Measurements from ENCODE around the gene SMIM29.
A peak's percentile ranks its signal among the peaks of the same experiment; 100 is the strongest.

Gene SMIM29

GRCh38 chr6:34223381-34223955, 25.3 kb downstream of the SMIM29 start:
- Histone ChIP-seq H2AFZ (ENCODE audit: insufficient read depth, low read length, poor library complexity) (peak overlapping the region; percentile 88), H3K9me3 (ENCODE audit: insufficient read depth, low read depth, low read length) (peaks cover 2% of the 10 kb centered on the region), H3K79me1 (ENCODE audit: low read length) (peaks cover 18% of the 10 kb centered on the region), H3K4me3 (ENCODE audit: low read depth, low read length) (peak overlapping the region; percentile 37), H4K8ac (ENCODE audit: low read depth, low read length) (peak overlapping the region; percentile 91), H3K4me2 (ENCODE audit: low read length) (peak overlapping the region; percentile 47), H3K27me3 (ENCODE audit: insufficient read depth, low read length) (no peaks in the 10 kb centered on the region), H3K79me2 (ENCODE audit: control insufficient read depth, insufficient read depth, low read length, poor library complexity) (peaks cover 2% of the 10 kb centered on the region), H3K4me1 (ENCODE audit: control insufficient read depth in 1 of 2, insufficient read depth in 2 of 2, low read length in 2 of 2) (peaks cover 24 to 27% of the 10 kb centered on the region in 2 experiments), H3K14ac (ENCODE audit: low read length) (peak overlapping the region; percentile 58), H3K18ac (ENCODE audit: low read length) (peak overlapping the region; percentile 70), H3K23ac (ENCODE audit: low read length) (no peak overlapping the region), H3K27ac (ENCODE audit: low read depth, low read length) (peak overlapping the region; percentile 25), H2BK120ac (ENCODE audit: insufficient read depth, low read length, poor library complexity) (peak overlapping the region; percentile 35), H4K12ac (ENCODE audit: low read depth, low read length) (peak overlapping the region; percentile 36), H4K91ac (ENCODE audit: low read depth, low read length) (peak overlapping the region; percentile 49), H2BK5ac (ENCODE audit: low read depth, low read length, poor library complexity) (no peak overlapping the region), H3K36me3 (ENCODE audit: control insufficient read depth in 1 of 2, insufficient read depth in 2 of 2, low read length in 2 of 2) (no peaks in the 10 kb centered on the region), H2BK12ac (ENCODE audit: low read length) (peak overlapping the region; percentile 44), H2AK5ac (ENCODE audit: low read length) (no peak overlapping the region), H3K9ac (ENCODE audit: low read length) (no peak overlapping the region), H3K4ac (ENCODE audit: low read depth, low read length) (no peak overlapping the region)
- peak; percentile 50 to 79 for DNase-seq
- no CpG with 5 or more reads among the region's 16 CpGs for WGBS (ENCODE audit: extremely low coverage, insufficient coverage, insufficient read length)

GRCh38 chr6:34218691-34219090, 30.1 kb downstream of the SMIM29 start:
- Histone ChIP-seq H3K4me1 (ENCODE audit: control insufficient read depth in 1 of 2, insufficient read depth in 2 of 2, low read length in 2 of 2) (peaks cover 5 to 6% of the 10 kb centered on the region in 2 experiments), H3K9me3 (ENCODE audit: insufficient read depth, low read depth, low read length) (no peaks in the 10 kb centered on the region), H4K91ac (ENCODE audit: low read depth, low read length) (no peak overlapping the region), H3K27ac (ENCODE audit: low read depth, low read length) (no peak overlapping the region), H3K4me2 (ENCODE audit: low read length) (no peak overlapping the region), H2BK5ac (ENCODE audit: low read depth, low read length, poor library complexity) (no peak overlapping the region), H3K4me3 (ENCODE audit: low read depth, low read length) (no peak overlapping the region), H3K18ac (ENCODE audit: low read length) (no peak overlapping the region), H2AK5ac (ENCODE audit: low read length) (no peak overlapping the region), H3K4ac (ENCODE audit: low read depth, low read length) (no peak overlapping the region), H2AFZ (ENCODE audit: insufficient read depth, low read length, poor library complexity) (no peak overlapping the region), H3K23ac (ENCODE audit: low read length) (no peak overlapping the region), H4K12ac (ENCODE audit: low read depth, low read length) (no peak overlapping the region), H3K36me3 (ENCODE audit: control insufficient read depth in 1 of 2, insufficient read depth in 2 of 2, low read length in 2 of 2) (no peaks in the 10 kb centered on the region), H3K27me3 (ENCODE audit: insufficient read depth, low read length) (no peaks in the 10 kb centered on the region), H3K14ac (ENCODE audit: low read length) (no peak overlapping the region), H3K9ac (ENCODE audit: low read length) (no peak overlapping the region), H3K79me1 (ENCODE audit: low read length) (peaks cover 3% of the 10 kb centered on the region), H2BK12ac (ENCODE audit: low read length) (no peak overlapping the region), H2BK120ac (ENCODE audit: insufficient read depth, low read length, poor library complexity) (no peak overlapping the region), H4K8ac (ENCODE audit: low read depth, low read length) (no peak overlapping the region), H3K79me2 (ENCODE audit: control insufficient read depth, insufficient read depth, low read length, poor library complexity) (no peaks in the 10 kb centered on the region)
- no peak for DNase-seq
- no CpG with 5 or more reads among the region's 2 CpGs for WGBS (ENCODE audit: extremely low coverage, insufficient coverage, insufficient read length)

GRCh38 chr6:34213772-34214171, 35.0 kb downstream of the SMIM29 start:
- no peaks in the 10 kb centered on the region for H3K9me3 ChIP-seq (ENCODE audit: insufficient read depth, low read depth, low read length)
- no peaks in the 10 kb centered on the region for H3K4me1 ChIP-seq (ENCODE audit: control insufficient read depth in 1 of 2, insufficient read depth in 2 of 2, low read length in 2 of 2)

GRCh38 chr6:34207695-34208443, 40.9 kb downstream of the SMIM29 start:
- H3K14ac ChIP-seq (ENCODE audit: low read length), result no peak overlapping the region
- no peak overlapping the region for H4K8ac ChIP-seq (ENCODE audit: low read depth, low read length)
- no peak overlapping the region for H2BK120ac ChIP-seq (ENCODE audit: insufficient read depth, low read length, poor library complexity)
- H4K12ac ChIP-seq (ENCODE audit: low read depth, low read length), result no peak overlapping the region
- no peak overlapping the region for H3K4me2 ChIP-seq (ENCODE audit: low read length)
- WGBS (ENCODE audit: extremely low coverage, insufficient coverage, insufficient read length), result no CpG with 5 or more reads among the region's 4 CpGs
- H3K18ac ChIP-seq (ENCODE audit: low read length), result no peak overlapping the region
- H3K9me3 ChIP-seq (ENCODE audit: insufficient read depth, low read depth, low read length), result no peaks in the 10 kb centered on the region
- no peak overlapping the region for H2BK12ac ChIP-seq (ENCODE audit: low read length)
- H3K4me3 ChIP-seq (ENCODE audit: low read depth, low read length), result no peak overlapping the region
- no peaks in the 10 kb centered on the region for H3K79me1 ChIP-seq (ENCODE audit: low read length)
- H3K27me3 ChIP-seq (ENCODE audit: insufficient read depth, low read length), result no peaks in the 10 kb centered on the region
- no peaks in the 10 kb centered on the region for H3K36me3 ChIP-seq (ENCODE audit: control insufficient read depth in 1 of 2, insufficient read depth in 2 of 2, low read length in 2 of 2)
- H3K27ac ChIP-seq (ENCODE audit: low read depth, low read length), result no peak overlapping the region
- H2AK5ac ChIP-seq (ENCODE audit: low read length), result no peak overlapping the region
- DNase-seq, result no peak
- no peaks in the 10 kb centered on the region for H3K4me1 ChIP-seq (ENCODE audit: control insufficient read depth in 1 of 2, insufficient read depth in 2 of 2, low read length in 2 of 2)
- no peak overlapping the region for H3K9ac ChIP-seq (ENCODE audit: low read length)
- H2AFZ ChIP-seq (ENCODE audit: insufficient read depth, low read length, poor library complexity), result no peak overlapping the region
- H3K4ac ChIP-seq (ENCODE audit: low read depth, low read length), result no peak overlapping the region
- H4K91ac ChIP-seq (ENCODE audit: low read depth, low read length), result no peak overlapping the region
- no peak overlapping the region for H2BK5ac ChIP-seq (ENCODE audit: low read depth, low read length, poor library complexity)
- H3K79me2 ChIP-seq (ENCODE audit: control insufficient read depth, insufficient read depth, low read length, poor library complexity), result no peaks in the 10 kb centered on the region
- no peak overlapping the region for H3K23ac ChIP-seq (ENCODE audit: low read length)

More at GRCh38 chr6:34213772-34214171, 35.0 kb downstream of the SMIM29 start:
- no peaks in the 10 kb centered on the region for H3K27me3 ChIP-seq (ENCODE audit: insufficient read depth, low read length)
- H3K23ac ChIP-seq (ENCODE audit: low read length), result no peak overlapping the region
- H3K18ac ChIP-seq (ENCODE audit: low read length), result no peak overlapping the region
- no peak overlapping the region for H3K14ac ChIP-seq (ENCODE audit: low read length)
- H3K9ac ChIP-seq (ENCODE audit: low read length), result no peak overlapping the region
- H3K79me1 ChIP-seq (ENCODE audit: low read length), result no peaks in the 10 kb centered on the region
- WGBS (ENCODE audit: extremely low coverage, insufficient coverage, insufficient read length), result no CpG with 5 or more reads among the region's 4 CpGs
- no peak overlapping the region for H3K4ac ChIP-seq (ENCODE audit: low read depth, low read length)
- H3K27ac ChIP-seq (ENCODE audit: low read depth, low read length), result no peak overlapping the region
- no peak overlapping the region for H2BK12ac ChIP-seq (ENCODE audit: low read length)
- H4K91ac ChIP-seq (ENCODE audit: low read depth, low read length), result no peak overlapping the region
- H3K4me3 ChIP-seq (ENCODE audit: low read depth, low read length), result no peak overlapping the region
- H2AFZ ChIP-seq (ENCODE audit: insufficient read depth, low read length, poor library complexity), result no peak overlapping the region
- no peak for DNase-seq
- H4K8ac ChIP-seq (ENCODE audit: low read depth, low read length), result no peak overlapping the region
- no peak overlapping the region for H2BK120ac ChIP-seq (ENCODE audit: insufficient read depth, low read length, poor library complexity)
- H3K79me2 ChIP-seq (ENCODE audit: control insufficient read depth, insufficient read depth, low read length, poor library complexity), result no peaks in the 10 kb centered on the region
- no peaks in the 10 kb centered on the region for H3K36me3 ChIP-seq (ENCODE audit: control insufficient read depth in 1 of 2, insufficient read depth in 2 of 2, low read length in 2 of 2)
- H2BK5ac ChIP-seq (ENCODE audit: low read depth, low read length, poor library complexity), result no peak overlapping the region
- no peak overlapping the region for H4K12ac ChIP-seq (ENCODE audit: low read depth, low read length)
- no peak overlapping the region for H2AK5ac ChIP-seq (ENCODE audit: low read length)
- H3K4me2 ChIP-seq (ENCODE audit: low read length), result no peak overlapping the region
